OCI-LY3 (cell line): ENCODE measurements around the gene NID1.

Source experiments
- CTCF ChIP-seq: fragments of 200-600, 300-600 bp; sonication (generic); IDR thresholded peaks from 2 replicates; pipeline ENCODE4 v1.5.1; 2014; ENCODE audit warnings: antibody characterized with exemption, low read length, low read depth
- EZH2phosphoT487 ChIP-seq: fragments of 200-600 bp; shearing (Covaris generic); IDR thresholded peaks from 2 replicates; pipeline ENCODE4 v1.6.1; 2018; ENCODE audit warnings: antibody characterized with exemption, mixed run types, low read depth

GRCh38 chr1:235937123-235937522 is 127.8 kb downstream of the NID1 start:
- TF ChIP-seq CTCF (no peak), EZH2phosphoT487 (no peak)
